ENCODE measurements around the gene KAT5.
"Not testable (repeated sequence)": the region's sequence is repeated elsewhere in the genome, so short reads cannot be mapped to it uniquely, and the experiment has no call there.

DNA sequence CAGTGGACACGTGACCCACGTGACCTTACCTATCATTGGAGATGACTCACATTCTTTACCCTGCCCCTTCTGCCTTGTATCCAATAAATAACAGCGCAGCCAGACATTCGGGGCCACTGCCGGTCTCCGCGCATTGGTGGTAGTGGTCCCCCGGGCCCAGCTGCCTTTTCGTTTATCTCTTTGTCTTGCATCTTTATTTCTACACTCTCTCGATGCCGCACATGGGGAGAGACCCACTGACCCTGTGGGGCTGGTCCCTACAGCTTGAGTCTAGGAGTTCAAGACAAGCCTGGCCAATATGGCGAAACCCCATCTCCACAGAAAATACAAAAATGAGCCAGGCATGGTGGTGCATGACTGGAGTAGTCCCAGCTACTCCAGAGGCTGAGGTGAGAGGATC is 5.0 kb upstream of the KAT5 start:
- TF ChIP-seq SMC3 (IDR thresholded peaks at IDR 0.05; ENCODE audit: low read depth, low read length), result not testable (repeated sequence)
- TF ChIP-seq, protein P1, sequence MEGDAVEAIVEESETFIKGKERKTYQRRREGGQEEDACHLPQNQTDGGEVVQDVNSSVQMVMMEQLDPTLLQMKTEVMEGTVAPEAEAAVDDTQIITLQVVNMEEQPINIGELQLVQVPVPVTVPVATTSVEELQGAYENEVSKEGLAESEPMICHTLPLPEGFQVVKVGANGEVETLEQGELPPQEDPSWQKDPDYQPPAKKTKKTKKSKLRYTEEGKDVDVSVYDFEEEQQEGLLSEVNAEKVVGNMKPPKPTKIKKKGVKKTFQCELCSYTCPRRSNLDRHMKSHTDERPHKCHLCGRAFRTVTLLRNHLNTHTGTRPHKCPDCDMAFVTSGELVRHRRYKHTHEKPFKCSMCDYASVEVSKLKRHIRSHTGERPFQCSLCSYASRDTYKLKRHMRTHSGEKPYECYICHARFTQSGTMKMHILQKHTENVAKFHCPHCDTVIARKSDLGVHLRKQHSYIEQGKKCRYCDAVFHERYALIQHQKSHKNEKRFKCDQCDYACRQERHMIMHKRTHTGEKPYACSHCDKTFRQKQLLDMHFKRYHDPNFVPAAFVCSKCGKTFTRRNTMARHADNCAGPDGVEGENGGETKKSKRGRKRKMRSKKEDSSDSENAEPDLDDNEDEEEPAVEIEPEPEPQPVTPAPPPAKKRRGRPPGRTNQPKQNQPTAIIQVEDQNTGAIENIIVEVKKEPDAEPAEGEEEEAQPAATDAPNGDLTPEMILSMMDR (conservative IDR thresholded peaks at IDR 0.05; ENCODE audit: low read depth, low read length), result not testable (repeated sequence)
